H9 (cell line): Measurements from ENCODE around the gene IGF1. TPM values are rescaled to one million over a fixed set of nuclear protein-coding genes. Genes with fewer than 3 reads are reported as not detected.

Experiments
- DNase-seq: peaks from one replicate; pipeline ENCODE4 v3.0.0-alpha.2; 2017
- H2AFZ ChIP-seq: one replicate; pipeline ENCODE4 v1.6.1; 2013; ENCODE audit warnings: mild to moderate bottlenecking, low read length, control low read depth, moderate library complexity
- H2AK5ac ChIP-seq: 2 replicates; pipeline ENCODE4 v1.6.1; 2013; ENCODE audit warnings: low read length, control low read depth, mixed read lengths; ENCODE audit not compliant: insufficient read length
- H2BK120ac ChIP-seq: one replicate; pipeline ENCODE4 v1.6.1; 2013; ENCODE audit warnings: low read depth, mild to moderate bottlenecking, low read length, control low read depth, inconsistent platforms; ENCODE audit not compliant: poor library complexity, severe bottlenecking
- H2BK12ac ChIP-seq: 2 replicates; pipeline ENCODE4 v1.6.1; 2013; ENCODE audit warnings: low read length, control low read depth, mixed read lengths, low read depth; ENCODE audit not compliant: insufficient read length
- H2BK15ac ChIP-seq: 2 replicates; pipeline ENCODE4 v1.6.1; 2013; ENCODE audit warnings: low read depth, low read length, control low read depth
- H2BK20ac ChIP-seq: one replicate; pipeline ENCODE4 v1.6.1; 2013; ENCODE audit warnings: low read depth, mild to moderate bottlenecking, low read length, control low read depth, inconsistent platforms; ENCODE audit not compliant: poor library complexity, severe bottlenecking
- H2BK5ac ChIP-seq: 2 replicates; pipeline ENCODE4 v1.6.1; 2013; ENCODE audit warnings: low read length, control low read depth, mixed read lengths; ENCODE audit not compliant: insufficient read length
- H3K14ac ChIP-seq: 2 replicates; pipeline ENCODE4 v1.6.1; 2013; ENCODE audit warnings: low read length, control low read depth; ENCODE audit not compliant: insufficient read depth
- H3K18ac ChIP-seq: 2 replicates; pipeline ENCODE4 v1.6.1; 2013; ENCODE audit warnings: low read depth, mild to moderate bottlenecking, mixed read lengths, low read length, control low read depth; ENCODE audit not compliant: insufficient read length
- H3K23ac ChIP-seq: 2 replicates; pipeline ENCODE4 v1.6.1; 2013; ENCODE audit warnings: low read length, control low read depth, mixed read lengths, low read depth; ENCODE audit not compliant: insufficient read length
- H3K23me2 ChIP-seq: 2 replicates; pipeline ENCODE4 v1.6.1; 2013; ENCODE audit warnings: low read depth, mild to moderate bottlenecking, mixed read lengths, low read length, control low read depth; ENCODE audit not compliant: insufficient read length, poor library complexity, severe bottlenecking
- H3K27ac ChIP-seq: 2 replicates; pipeline ENCODE4 v1.5.1; 2013; ENCODE audit warnings: low read length, control low read depth, mixed read lengths, low read depth; ENCODE audit not compliant: insufficient read length
- H3K27me3 ChIP-seq: 2 replicates; pipeline ENCODE4 v1.6.1; 2013; ENCODE audit warnings: low read length, control low read depth, inconsistent platforms; ENCODE audit not compliant: insufficient read depth
- H3K4ac ChIP-seq: 2 replicates; pipeline ENCODE4 v1.6.1; 2013; ENCODE audit warnings: low read depth, mild to moderate bottlenecking, control low read depth, inconsistent platforms, low read length, moderate library complexity
- H3K4me1 ChIP-seq: 2 replicates; pipeline ENCODE4 v1.6.1; 2013; ENCODE audit warnings: low read length, control low read depth, inconsistent platforms; ENCODE audit not compliant: insufficient read depth
- H3K4me2 ChIP-seq: 2 replicates; pipeline ENCODE4 v1.6.1; 2013; ENCODE audit warnings: low read length, control low read depth, mixed read lengths; ENCODE audit not compliant: insufficient read length, insufficient read depth
- H3K56ac ChIP-seq: 2 replicates; pipeline ENCODE4 v1.6.1; 2013; ENCODE audit warnings: low read depth, mild to moderate bottlenecking, mixed read lengths, low read length, control low read depth; ENCODE audit not compliant: insufficient read length
- H3K79me1 ChIP-seq: 2 replicates; pipeline ENCODE4 v1.6.1; 2013; ENCODE audit warnings: low read depth, mild to moderate bottlenecking, moderate library complexity, low read length, control low read depth, inconsistent platforms; ENCODE audit not compliant: insufficient read depth, poor library complexity, severe bottlenecking
- H3K79me2 ChIP-seq: 2 replicates; pipeline ENCODE4 v1.6.1; 2013; ENCODE audit warnings: low read length, control low read depth, inconsistent platforms; ENCODE audit not compliant: insufficient read depth
- H3K9ac ChIP-seq: 2 replicates; pipeline ENCODE4 v1.6.1; 2013; ENCODE audit warnings: low read length, control low read depth, mixed read lengths; ENCODE audit not compliant: insufficient read length; ENCODE audit errors: extremely low read depth
- H3K9me3 ChIP-seq: one replicate; pipeline ENCODE4 v1.6.1; 2013; ENCODE audit warnings: low read depth, low read length, inconsistent platforms; ENCODE audit not compliant: control insufficient read depth
- H3T11ph ChIP-seq: one replicate; pipeline ENCODE4 v1.6.1; 2013; ENCODE audit warnings: mild to moderate bottlenecking, low read length, control low read depth, inconsistent platforms
- H4K20me1 ChIP-seq: one replicate; pipeline ENCODE4 v1.6.1; 2013; ENCODE audit not compliant: control insufficient read depth, insufficient read length, insufficient read depth
- H4K5ac ChIP-seq: 2 replicates; pipeline ENCODE4 v1.6.1; 2013; ENCODE audit warnings: low read depth, mild to moderate bottlenecking, mixed read lengths, low read length, control low read depth; ENCODE audit not compliant: insufficient read length
- H4K8ac ChIP-seq: replicated peaks from 2 replicates; pipeline ENCODE4 v1.6.1; 2013; ENCODE audit warnings: low read length, control low read depth, mixed read lengths, low read depth; ENCODE audit not compliant: insufficient read length
- H4K91ac ChIP-seq: 2 replicates; pipeline ENCODE4 v1.6.1; 2013; ENCODE audit warnings: low read depth, mild to moderate bottlenecking, moderate library complexity, mixed read lengths, low read length, control low read depth; ENCODE audit not compliant: insufficient read length
- H3K27ac Mint-ChIP-seq, 3 experiments: 2 replicates in 2 of 3; 3 replicates in 1 of 3; pipeline ENCODE4 v1.8.0; 2020 to 2021; ENCODE audit warnings: mixed read lengths in 3 of 3, mild to moderate bottlenecking in 1 of 3, moderate library complexity in 1 of 3
- H3K27me3 Mint-ChIP-seq: 2 replicates; pipeline ENCODE4 v1.8.0; 2021; ENCODE audit warnings: low read depth, mild to moderate bottlenecking, moderate library complexity, mixed read lengths
- H3K36me3 Mint-ChIP-seq, 3 experiments: 2 replicates in 2 of 3; 3 replicates in 1 of 3; pipeline ENCODE4 v1.8.0; 2020 to 2021; ENCODE audit warnings: low read depth in 3 of 3, mixed read lengths in 3 of 3; ENCODE audit not compliant: insufficient read depth in 1 of 3
- H3K4me1 Mint-ChIP-seq, 2 experiments: 2 replicates each; pipeline ENCODE4 v1.8.0; 2020; ENCODE audit warnings: mixed read lengths in 2 of 2
- H3K4me3 Mint-ChIP-seq, 2 experiments: 2 replicates in 1 of 2; 3 replicates in 1 of 2; pipeline ENCODE4 v1.8.0; 2020 to 2021; ENCODE audit warnings: mild to moderate bottlenecking in 2 of 2, mixed read lengths in 2 of 2, moderate library complexity in 1 of 2
- H3K9me3 Mint-ChIP-seq, 2 experiments: 2 replicates in 1 of 2; 3 replicates in 1 of 2; pipeline ENCODE4 v1.8.0; 2020; ENCODE audit warnings: mild to moderate bottlenecking in 2 of 2, mixed read lengths in 2 of 2, moderate library complexity in 1 of 2
- CTCF ChIP-seq: fragments of 200-600 bp; sonication (generic); conservative IDR thresholded peaks from 3 replicates; pipeline ENCODE4 v1.8.0; 2021; ENCODE audit warnings: antibody characterized with exemption, mild to moderate bottlenecking
- WGBS: extraction: QIAGEN DNeasy Blood & Tissue Kit; methylation state at CpG from one replicate; pipeline ENCODE4 v1.1.7; 2013; ENCODE audit warnings: missing lambda C conversion rate, low lambda C conversion rate, mixed read lengths; ENCODE audit not compliant: insufficient read length; ENCODE audit errors: extremely low coverage; 5-methylcytosine and 5-hydroxymethylcytosine counted together
- total RNA-seq: library from RNA; stranded (reverse); gene quantifications from 2 replicates; pipeline ENCODE4 v1.2.1, GENCODE V29; 2021

IGF1 gene
- total RNA-seq, 1 experiment from 2014 or later = not detected

- H3K27me3 ChIP-seq = no peaks in the 10 kb centered on the region
- H2BK5ac ChIP-seq = no peak overlapping the region
- TF ChIP-seq CTCF = no peak
- H2BK120ac ChIP-seq = no peak overlapping the region
- no peak overlapping the region for H3K23ac ChIP-seq
- no peaks in the 10 kb centered on the region for H4K20me1 ChIP-seq
- no peaks in the 10 kb centered on the region for H3K79me1 ChIP-seq
- H4K91ac ChIP-seq = no peak overlapping the region
- no CpG with 5 or more reads among the region's 11 CpGs for WGBS
- H3K9ac ChIP-seq = no peak overlapping the region
- Mint-ChIP-seq H3K4me1 (no peaks in the 10 kb centered on the region), H3K9me3 (no peaks in the 10 kb centered on the region; a peak in 1 of 5 replicates), H3K27me3 (no peaks in the 10 kb centered on the region; the same call in 1 of the 2 replicates), H3K27ac (no peak overlapping the region), H3K36me3 (no peaks in the 10 kb centered on the region; a peak in 1 of 7 replicates), H3K4me3 (no peak overlapping the region)
- H2AK5ac ChIP-seq = no peak overlapping the region
- H3K9me3 ChIP-seq = no peaks in the 10 kb centered on the region
- no peak overlapping the region for H3K56ac ChIP-seq
- DNase-seq = no peak
- no peak overlapping the region for H4K8ac ChIP-seq
- no peaks in the 10 kb centered on the region for H3K23me2 ChIP-seq
- no peak overlapping the region for H3K4me2 ChIP-seq
- no peak overlapping the region for H2BK15ac ChIP-seq
- H3K27ac ChIP-seq = no peak overlapping the region
- no peaks in the 10 kb centered on the region for H3K4me1 ChIP-seq
- no peak overlapping the region for H2BK12ac ChIP-seq
- no peak overlapping the region for H2AFZ ChIP-seq
- H3K79me2 ChIP-seq = no peaks in the 10 kb centered on the region
- no peak overlapping the region for H2BK20ac ChIP-seq
- H3K4ac ChIP-seq = no peak overlapping the region
- H3K18ac ChIP-seq = no peak overlapping the region
- no peak overlapping the region for H3T11ph ChIP-seq
- no peak overlapping the region for H4K5ac ChIP-seq
- H3K14ac ChIP-seq = no peak overlapping the region
Measured at GRCh38 chr12:102438047-102438826, 42.1 kb downstream of the IGF1 start.
